BE2C (cell line): ENCODE measurements around the gene DNAI7.
A peak's percentile ranks its signal among the peaks of the same experiment; 100 is the strongest.

Source experiments
- DNase-seq: peaks from one replicate; pipeline ENCODE4 v3.0.0-alpha.2; 2020
- H3K27me3 ChIP-seq: fragments of 250-450 bp; sonication (Bioruptor Pico); 2 replicates; pipeline ENCODE4 v1.5.1; 2020; ENCODE audit warnings: mild to moderate bottlenecking
- H3K36me3 ChIP-seq: fragments of 250-450 bp; sonication (Bioruptor Pico); 2 replicates; pipeline ENCODE4 v1.5.1; 2020; ENCODE audit warnings: mild to moderate bottlenecking
- H3K4me1 ChIP-seq: fragments of 250-450 bp; sonication (Bioruptor Pico); 2 replicates; pipeline ENCODE4 v1.5.1; 2020
- H3K4me3 ChIP-seq: 2 replicates; pipeline ENCODE4 v1.5.1; 2011; ENCODE audit warnings: low read depth, low read length
- H3K9me3 ChIP-seq: fragments of 250-450 bp; sonication (Bioruptor Pico); 2 replicates; pipeline ENCODE4 v1.5.1; 2020
- TF ChIP-seq, protein P1 (sequence below): IDR thresholded peaks from 2 replicates; pipeline ENCODE4 v1.5.1; 2012; ENCODE audit warnings: mild to moderate bottlenecking, low read depth, low read length

The DNAI7 gene

DNA sequence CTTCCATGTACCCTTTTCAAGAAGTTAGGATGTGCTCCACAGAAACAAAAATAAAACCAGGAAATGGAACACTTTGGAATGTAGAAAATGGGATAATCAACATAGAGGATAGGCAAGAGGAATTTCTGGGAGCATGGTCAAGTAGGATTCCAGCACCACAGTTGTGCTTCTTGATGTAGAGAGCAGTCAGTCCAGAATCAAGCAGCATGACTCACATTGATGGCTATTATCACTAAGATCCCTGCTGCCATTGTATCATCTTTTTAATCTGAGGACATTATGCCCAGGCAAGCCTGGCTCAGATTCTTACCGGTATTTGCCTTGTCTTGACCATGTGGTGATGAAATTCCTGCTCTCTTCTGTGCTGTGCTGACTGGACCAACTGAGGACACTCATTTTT, 5.7 kb upstream of the DNAI7 start:
- Histone ChIP-seq H3K36me3 (peaks cover 4% of the 10 kb centered on the region; the same call in 1 of the 2 replicates), H3K4me1 (peaks cover 2% of the 10 kb centered on the region; the same call in 1 of the 2 replicates), H3K9me3 (no peaks in the 10 kb centered on the region), H3K4me3 (no peak overlapping the region), H3K27me3 (no peaks in the 10 kb centered on the region)
- DNase-seq: no peak
- TF ChIP-seq, protein P1, sequence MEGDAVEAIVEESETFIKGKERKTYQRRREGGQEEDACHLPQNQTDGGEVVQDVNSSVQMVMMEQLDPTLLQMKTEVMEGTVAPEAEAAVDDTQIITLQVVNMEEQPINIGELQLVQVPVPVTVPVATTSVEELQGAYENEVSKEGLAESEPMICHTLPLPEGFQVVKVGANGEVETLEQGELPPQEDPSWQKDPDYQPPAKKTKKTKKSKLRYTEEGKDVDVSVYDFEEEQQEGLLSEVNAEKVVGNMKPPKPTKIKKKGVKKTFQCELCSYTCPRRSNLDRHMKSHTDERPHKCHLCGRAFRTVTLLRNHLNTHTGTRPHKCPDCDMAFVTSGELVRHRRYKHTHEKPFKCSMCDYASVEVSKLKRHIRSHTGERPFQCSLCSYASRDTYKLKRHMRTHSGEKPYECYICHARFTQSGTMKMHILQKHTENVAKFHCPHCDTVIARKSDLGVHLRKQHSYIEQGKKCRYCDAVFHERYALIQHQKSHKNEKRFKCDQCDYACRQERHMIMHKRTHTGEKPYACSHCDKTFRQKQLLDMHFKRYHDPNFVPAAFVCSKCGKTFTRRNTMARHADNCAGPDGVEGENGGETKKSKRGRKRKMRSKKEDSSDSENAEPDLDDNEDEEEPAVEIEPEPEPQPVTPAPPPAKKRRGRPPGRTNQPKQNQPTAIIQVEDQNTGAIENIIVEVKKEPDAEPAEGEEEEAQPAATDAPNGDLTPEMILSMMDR: no peak

DNA sequence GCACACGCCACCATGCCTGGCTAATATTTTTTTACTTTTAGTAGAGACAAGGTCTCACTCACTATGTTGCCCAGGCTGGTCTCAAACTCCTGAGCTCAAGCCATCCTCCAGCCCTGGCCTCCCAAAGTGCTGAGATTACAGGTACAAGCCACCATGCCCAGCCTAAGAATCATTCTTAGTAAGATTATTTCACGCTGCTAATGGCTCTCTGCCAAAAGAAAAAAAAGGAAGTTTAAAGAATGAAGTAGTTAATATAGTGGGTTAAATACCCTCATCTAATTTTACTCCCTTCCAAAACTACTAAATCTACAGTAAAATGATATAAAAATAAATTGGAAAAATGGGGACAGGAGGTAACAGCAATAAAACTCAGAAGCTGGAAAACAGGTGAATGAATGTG, 2.6 kb upstream of the DNAI7 start:
- DNase-seq: no peak
- Histone ChIP-seq H3K4me1 (no peaks in the 10 kb centered on the region; the same call in 1 of the 2 replicates), H3K4me3 (no peak overlapping the region), H3K27me3 (no peaks in the 10 kb centered on the region), H3K9me3 (no peaks in the 10 kb centered on the region), H3K36me3 (no peaks in the 10 kb centered on the region)
- TF ChIP-seq, protein P1: no peak

DNA sequence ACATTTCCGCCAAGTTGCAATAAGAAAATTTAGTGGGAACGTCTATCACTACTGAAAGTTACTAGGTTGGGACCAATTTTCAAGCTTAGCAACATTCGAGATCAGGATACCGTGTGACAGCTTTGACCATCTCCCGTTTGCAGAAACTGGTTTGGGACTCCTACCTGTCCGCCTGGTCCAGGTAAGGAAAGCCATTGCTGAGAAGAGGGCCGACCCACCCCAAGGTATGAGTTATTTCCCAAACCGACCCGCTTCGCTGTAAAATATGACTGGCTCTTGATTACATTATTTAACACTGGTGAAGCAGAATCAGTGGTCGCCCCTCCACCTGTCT, 271 bp downstream of the DNAI7 start:
- Histone ChIP-seq H3K36me3 (no peaks in the 10 kb centered on the region), H3K9me3 (no peaks in the 10 kb centered on the region), H3K27me3 (no peaks in the 10 kb centered on the region), H3K4me3 (peak overlapping the region; percentile 64), H3K4me1 (no peaks in the 10 kb centered on the region)
- TF ChIP-seq, protein P1: no peak
- DNase-seq: no peak

DNA sequence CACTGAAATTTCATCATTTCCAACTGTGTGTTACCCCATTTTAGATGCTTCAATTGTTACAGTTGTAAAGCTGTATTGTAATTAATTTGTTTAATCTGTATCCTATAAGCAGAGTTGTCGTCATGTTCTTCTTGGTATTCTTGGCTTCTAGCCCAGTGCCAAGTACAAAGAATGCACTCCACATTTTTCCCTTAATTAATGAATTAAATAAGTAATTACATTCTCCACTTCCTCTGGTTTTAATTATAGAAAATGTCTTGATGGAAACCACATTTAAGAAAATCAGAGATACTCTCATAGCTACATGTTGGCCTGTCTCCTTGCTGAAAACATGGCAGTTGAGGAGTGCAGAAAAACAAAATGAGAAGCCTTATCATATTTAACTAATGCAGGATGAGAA, 746 bp downstream of the DNAI7 start:
- no peaks in the 10 kb centered on the region for H3K36me3 ChIP-seq
- no peak overlapping the region for H3K4me3 ChIP-seq
- H3K27me3 ChIP-seq: no peaks in the 10 kb centered on the region
- DNase-seq: no peak
- H3K9me3 ChIP-seq: no peaks in the 10 kb centered on the region
- no peaks in the 10 kb centered on the region for H3K4me1 ChIP-seq
- TF ChIP-seq, protein P1: no peak

DNA sequence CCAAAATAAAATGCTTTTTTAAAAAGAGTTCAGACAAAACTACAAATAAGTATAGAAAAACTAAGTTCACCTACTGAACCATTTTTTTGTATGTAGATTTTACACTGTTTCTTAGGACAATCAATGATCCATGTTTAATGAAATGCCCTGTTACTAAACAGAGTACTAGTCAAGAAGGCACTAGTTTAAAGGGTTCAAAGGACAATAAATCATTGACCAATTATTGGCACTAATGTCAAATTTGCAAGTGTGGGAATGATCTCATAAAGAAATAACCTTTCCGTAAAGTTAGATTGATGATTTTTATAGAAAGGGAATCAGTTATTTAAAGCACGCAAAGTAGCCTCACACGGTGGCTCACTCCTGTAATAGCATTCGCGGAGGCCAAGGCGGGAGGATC, 4.2 kb downstream of the DNAI7 start:
- Histone ChIP-seq H3K9me3 (no peaks in the 10 kb centered on the region), H3K4me3 (no peak overlapping the region), H3K36me3 (no peaks in the 10 kb centered on the region), H3K4me1 (no peaks in the 10 kb centered on the region), H3K27me3 (no peaks in the 10 kb centered on the region)
- no peak for DNase-seq
- TF ChIP-seq, protein P1: no peak

DNA sequence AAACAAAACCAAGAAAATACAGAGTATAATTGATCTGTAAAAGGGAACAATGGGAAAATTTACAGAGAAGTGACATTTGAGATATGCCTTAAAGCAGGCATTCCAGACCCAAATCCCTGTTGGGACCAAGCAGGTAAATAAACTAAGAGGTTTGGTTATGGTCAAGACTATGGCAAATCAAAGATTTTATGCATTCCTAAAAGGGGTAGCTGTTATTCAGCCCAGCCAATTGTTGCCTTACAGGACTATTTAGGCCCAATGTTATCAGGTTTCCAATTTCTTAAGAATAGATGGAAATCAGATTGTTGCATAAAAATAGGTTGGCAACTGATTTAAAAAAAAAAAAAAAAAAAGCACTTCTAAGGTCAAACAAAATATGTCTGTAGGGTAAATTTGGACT, 5.3 kb downstream of the DNAI7 start:
- TF ChIP-seq, protein P1: no peak
- no peak for DNase-seq
- H3K4me3 ChIP-seq: no peak overlapping the region
- no peaks in the 10 kb centered on the region for H3K36me3 ChIP-seq
- no peaks in the 10 kb centered on the region for H3K27me3 ChIP-seq
- H3K9me3 ChIP-seq: no peaks in the 10 kb centered on the region
- H3K4me1 ChIP-seq: no peaks in the 10 kb centered on the region
